Activated CD8-positive, alpha-beta memory T cell treated with anti-CD3 and anti-CD28 coated beads for 36 hours (primary cell): ENCODE measurements around the gene TTYH2. TPM values are rescaled to one million over a fixed set of nuclear protein-coding genes. Genes with fewer than 3 reads are reported as not detected.
"Not testable (repeated sequence)": the region's sequence is repeated elsewhere in the genome, so short reads cannot be mapped to it uniquely, and the experiment has no call there.

Experiments used
- CTCF ChIA-PET: fragments of 350-600 bp; sonication (Branson Sonifier 250); formaldehyde crosslinking; loops from one replicate; lab custom pipeline; 2021; ENCODE audit warnings: antibody characterized with exemption; lab: Charles Lee
- POLR2A ChIA-PET: fragments of 350-600 bp; sonication (Branson Sonifier 250); formaldehyde crosslinking; loops from one replicate; lab custom pipeline; 2021; ENCODE audit warnings: antibody characterized with exemption; lab: Charles Lee
- total RNA-seq, 2 experiments: library from RNA; stranded (reverse); gene quantifications; one replicate each; pipeline ENCODE4 v1.2.3, GENCODE V29; 2021

The TTYH2 gene
- total RNA-seq, 2 experiments from 2014 or later, result 15.2 to 16.0 TPM

DNA sequence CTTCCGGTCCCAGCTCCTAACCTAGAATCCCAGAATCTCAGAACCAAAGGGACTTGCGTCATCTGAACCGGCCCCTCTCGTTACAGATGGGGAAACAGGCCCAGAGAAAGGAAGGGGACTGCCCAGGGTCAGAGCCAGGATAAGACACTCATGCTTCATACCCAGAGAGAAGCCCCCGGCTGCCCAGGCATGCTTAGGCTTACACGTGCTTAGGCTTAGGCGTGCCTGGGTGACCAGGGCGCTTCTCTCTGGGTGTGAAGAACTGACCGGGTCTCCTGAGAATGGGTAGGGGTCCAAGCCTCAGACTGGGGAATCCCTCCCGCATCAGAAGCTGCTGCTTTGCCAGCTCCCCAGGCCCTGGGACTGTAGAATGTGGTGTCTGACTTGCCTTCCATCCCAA, 30.8 kb downstream of the TTYH2 start:
- POLR2A ChIA-PET, result no interaction called here
- CTCF ChIA-PET, result no interaction called here

GRCh38 chr17:74244548-74244947, 31.2 kb downstream of the TTYH2 start:
- POLR2A ChIA-PET, result no interaction called here
- CTCF ChIA-PET, result no interaction called here

- POLR2A ChIA-PET, result no interaction called here
- CTCF ChIA-PET, result interaction anchor here (1.1 kb wide), 1 partner anchor 116 kb away, joined by 3 read pairs; the partner anchor contains the start of gene BTBD17
These were observed 31.9 kb downstream of the TTYH2 start for GRCh38 chr17:74245145-74245831.

- POLR2A ChIA-PET, result no interaction called here
These were observed 32.5 kb downstream of the TTYH2 start for GRCh38 chr17:74245871-74246270.

GRCh38 chr17:74249590-74250270, 36.4 kb downstream of the TTYH2 start:
- ChIA-PET CTCF (no interaction called here), POLR2A (no interaction called here)

More at GRCh38 chr17:74245871-74246270, 32.5 kb downstream of the TTYH2 start:
- CTCF ChIA-PET, result interaction anchor here (1.1 kb wide), 1 partner anchor 116 kb away, joined by 3 read pairs; the partner anchor contains the start of gene BTBD17

GRCh38 chr17:74250324-74250995, 37.1 kb downstream of the TTYH2 start:
- ChIA-PET CTCF (interaction anchor here (0.7 kb wide), 1 partner anchor 9 kb away, joined by 3 read pairs; no protein-coding TSS in a partner anchor), POLR2A (no interaction called here)

DNA sequence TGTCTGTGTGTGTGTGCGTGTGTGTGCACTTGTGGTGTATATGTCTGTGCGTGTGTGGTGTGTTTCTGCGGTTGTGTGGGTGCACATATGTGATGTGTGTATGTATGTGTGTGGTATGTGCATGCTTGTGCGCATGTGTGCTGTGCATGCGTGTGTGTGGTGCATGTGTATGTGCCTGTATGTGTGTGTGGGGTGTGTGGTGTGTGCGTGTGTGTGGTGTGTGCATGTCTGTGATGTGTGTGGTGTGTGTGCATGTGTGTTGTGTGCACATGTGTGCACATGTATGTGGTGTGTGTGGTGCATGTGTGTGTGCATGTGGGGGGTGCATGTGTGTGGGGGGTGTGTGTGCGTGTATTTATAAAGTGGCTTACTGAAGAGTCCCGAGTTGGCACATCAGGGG, 37.7 kb downstream of the TTYH2 start:
- POLR2A ChIA-PET, result no interaction called here
- CTCF ChIA-PET, result interaction anchor here (0.7 kb wide), 1 partner anchor 10 kb away, joined by 3 read pairs; no protein-coding TSS in a partner anchor

- ChIA-PET CTCF (interaction anchor here (0.7 kb wide), 1 partner anchor 10 kb away, joined by 3 read pairs; no protein-coding TSS in a partner anchor), POLR2A (interaction anchor here (0.5 kb wide), 1 partner anchor 45 kb away, joined by 9 read pairs; no protein-coding TSS in a partner anchor)
These were observed 38.2 kb downstream of the TTYH2 start for GRCh38 chr17:74251569-74251968.

GRCh38 chr17:74252211-74252610, 38.8 kb downstream of the TTYH2 start:
- ChIA-PET POLR2A (interaction anchor here (0.6 kb wide), 1 partner anchor 238 kb away, joined by 3 read pairs; no protein-coding TSS in a partner anchor), CTCF (no interaction called here)

DNA sequence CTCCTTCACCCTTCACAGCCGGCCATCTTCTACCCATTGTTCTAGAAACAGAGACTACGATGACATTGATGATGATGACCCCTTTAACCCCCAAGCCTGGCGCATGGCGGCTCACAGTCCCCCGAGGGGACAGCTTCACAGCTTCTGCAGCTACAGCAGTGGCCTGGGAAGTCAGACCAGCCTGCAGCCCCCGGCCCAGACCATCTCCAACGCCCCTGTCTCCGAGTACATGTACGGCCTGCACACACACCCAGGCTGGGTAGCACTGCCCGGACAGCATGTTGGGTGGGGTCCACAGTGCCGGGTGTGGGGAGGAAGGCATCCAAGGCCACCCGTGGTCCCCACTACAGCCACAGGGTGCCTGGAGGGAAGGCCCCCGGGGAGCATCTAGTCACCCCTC, 39.7 kb downstream of the TTYH2 start:
- ChIA-PET POLR2A (interaction anchor here (0.6 kb wide), 1 partner anchor 238 kb away, joined by 3 read pairs; no protein-coding TSS in a partner anchor), CTCF (no interaction called here)

DNA sequence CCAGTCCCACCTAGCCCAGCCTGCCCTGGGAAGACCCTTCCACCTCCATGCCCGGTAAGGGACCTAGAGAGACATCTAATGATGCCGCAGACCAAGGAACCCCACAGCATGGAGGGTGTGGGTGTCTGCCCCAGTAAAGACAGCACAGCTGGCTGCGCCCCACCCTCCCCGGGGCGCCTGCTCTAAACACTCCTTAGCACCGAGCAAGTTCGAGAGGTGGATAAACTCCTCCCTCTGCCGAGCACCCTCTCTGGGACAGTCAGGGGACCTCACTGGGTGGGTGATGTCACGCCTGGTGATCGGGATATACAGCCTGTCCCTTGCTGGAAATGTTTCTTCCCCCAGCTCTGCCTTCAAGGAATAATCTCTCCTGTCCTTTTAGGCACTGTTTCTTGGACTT, 43.9 kb downstream of the TTYH2 start:
- CTCF ChIA-PET, result no interaction called here
- POLR2A ChIA-PET, result no interaction called here

GRCh38 chr17:74259667-74260524, 46.5 kb downstream of the TTYH2 start:
- POLR2A ChIA-PET, result no interaction called here
- CTCF ChIA-PET, result no interaction called here

GRCh38 chr17:74260525-74260850, 47.1 kb downstream of the TTYH2 start:
- ChIA-PET CTCF (no interaction called here), POLR2A (no interaction called here)

- CTCF ChIA-PET, result interaction anchor here (1.2 to 1.4 kb wide), 2 partner anchors 19 to 161 kb away, joined by 3 to 4 read pairs; no protein-coding TSS in a partner anchor
- POLR2A ChIA-PET, result no interaction called here
These were observed 49.2 kb downstream of the TTYH2 start for GRCh38 chr17:74262601-74263000.

- CTCF ChIA-PET, POLR2A ChIA-PET: not testable (repeated sequence)
These were observed 53.7 kb downstream of the TTYH2 start for GRCh38 chr17:74267054-74267453.

GRCh38 chr17:74267579-74267978, 54.2 kb downstream of the TTYH2 start:
- ChIA-PET POLR2A (no interaction called here), CTCF (interaction anchor here (1.1 kb wide), 1 partner anchor 17 kb away, joined by 4 read pairs; no protein-coding TSS in a partner anchor)

GRCh38 chr17:74267987-74268499, 54.7 kb downstream of the TTYH2 start:
- CTCF ChIA-PET, result interaction anchor here (1.1 kb wide), 1 partner anchor 17 kb away, joined by 4 read pairs; no protein-coding TSS in a partner anchor

DNA sequence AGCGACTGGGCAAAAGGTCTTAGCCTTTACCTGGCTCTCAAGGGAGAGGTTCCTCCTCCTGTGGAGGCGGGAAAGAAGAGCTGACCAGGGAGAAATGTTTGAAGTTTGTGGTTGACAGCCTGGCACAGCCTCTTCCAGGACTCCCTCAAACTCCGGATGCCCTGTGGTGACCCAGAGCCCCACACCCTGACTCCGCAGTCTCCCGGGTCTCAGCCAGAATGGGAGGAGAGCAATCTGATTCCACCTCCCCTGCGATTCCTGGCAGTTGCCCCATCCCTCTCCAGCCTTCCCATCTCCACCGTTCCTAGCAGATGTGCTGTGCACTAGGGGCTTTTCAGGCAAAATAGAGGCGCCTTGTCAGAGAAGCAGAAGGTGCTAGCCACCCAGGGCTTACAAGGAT, 55.2 kb downstream of the TTYH2 start:
- CTCF ChIA-PET, result interaction anchor here (1.1 kb wide), 1 partner anchor 16 kb away, joined by 4 read pairs; no protein-coding TSS in a partner anchor
- POLR2A ChIA-PET, result no interaction called here

More at GRCh38 chr17:74267987-74268499, 54.7 kb downstream of the TTYH2 start:
- POLR2A ChIA-PET, result no interaction called here
